Upper lobe of right lung (tissue), 1 donor: ENCODE results near the gene FHOD1. TPM values are rescaled to one million over a fixed set of nuclear protein-coding genes. Genes with fewer than 3 reads are reported as not detected.
A peak's percentile ranks its signal among the peaks of the same experiment; 100 is the strongest.

Experiments
- ATAC-seq: fragments of 200-7000 bp; cut with Tn5 transposase; one replicate; pipeline ENCODE4 v1.9.1; 2020; ENCODE audit warnings: mild to moderate bottlenecking, moderate library complexity
- DNase-seq: peaks from one replicate; pipeline ENCODE4 v3.0.0-alpha.2; 2020
- H3K27ac ChIP-seq: fragments of 200-600 bp; one replicate; pipeline ENCODE4 v1.8.0; 2022
- H3K27me3 ChIP-seq: fragments of 200-600 bp; one replicate; pipeline ENCODE4 v1.8.0; 2022; ENCODE audit warnings: mild to moderate bottlenecking
- H3K36me3 ChIP-seq: fragments of 200-600 bp; one replicate; pipeline ENCODE4 v1.8.0; 2022
- H3K4me1 ChIP-seq: fragments of 200-600 bp; one replicate; pipeline ENCODE4 v1.8.0; 2022
- H3K4me3 ChIP-seq: fragments of 200-600 bp; one replicate; pipeline ENCODE4 v1.8.0; 2022; ENCODE audit warnings: mild to moderate bottlenecking
- H3K9me3 ChIP-seq: fragments of 200-600 bp; one replicate; pipeline ENCODE4 v1.8.0; 2022
- CTCF ChIP-seq: fragments of 200-600 bp; IDR thresholded peaks from one replicate; pipeline ENCODE4 v1.8.0; 2022; ENCODE audit warnings: antibody characterized with exemption
- intact Hi-C: fragments of 100-400 bp; cut with DNase I; formaldehyde crosslinking; loops from one replicate; pipeline ENCODE4 v1.11.0; 2022
- total RNA-seq: library from RNA; stranded (reverse); fragmentation: NEBNext Ultra II Directional; extraction: Animal tissue kit (Norgen Biotek cat#: 25700); gene quantifications from one replicate; pipeline ENCODE4 v1.2.1, GENCODE V29; 2021
- donor health status: DM: no; HTN: yes; CAD: no; lungs with severe emphysema.

The FHOD1 gene
- total RNA-seq, 1 donor from 2014 or later, result 94.9 TPM

- intact Hi-C loops, result no loop called here
- DNase-seq (no peak), ATAC-seq (no peak)
- Histone ChIP-seq H3K36me3 (peaks cover 74% of the 10 kb centered on the region), H3K27me3 (no peaks in the 10 kb centered on the region), H3K4me1 (peaks cover 25% of the 10 kb centered on the region), H3K9me3 (no peaks in the 10 kb centered on the region), H3K4me3 (no peak overlapping the region), H3K27ac (no peak overlapping the region)
- no peak for TF ChIP-seq CTCF
These were observed 49.6 kb downstream of the FHOD1 start for GRCh38 chr16:67197704-67198103.

- Histone ChIP-seq H3K9me3 (no peaks in the 10 kb centered on the region), H3K4me3 (no peak overlapping the region), H3K4me1 (peaks cover 28% of the 10 kb centered on the region), H3K27me3 (no peaks in the 10 kb centered on the region), H3K27ac (no peak overlapping the region), H3K36me3 (peaks cover 66% of the 10 kb centered on the region)
- ATAC-seq, result no peak
- DNase-seq, result no peak
- TF ChIP-seq CTCF, result no peak
- intact Hi-C loops, result no loop called here
These were observed 50.4 kb downstream of the FHOD1 start for GRCh38 chr16:67196881-67197280.

GRCh38 chr16:67195676-67196075, 51.6 kb downstream of the FHOD1 start:
- ATAC-seq (no peak), DNase-seq (no peak)
- no peak for TF ChIP-seq CTCF
- intact Hi-C loops, result no loop called here
- Histone ChIP-seq H3K4me1 (peaks cover 36% of the 10 kb centered on the region), H3K27ac (no peak overlapping the region), H3K36me3 (peaks cover 58% of the 10 kb centered on the region), H3K27me3 (no peaks in the 10 kb centered on the region), H3K9me3 (no peaks in the 10 kb centered on the region), H3K4me3 (no peak overlapping the region)

GRCh38 chr16:67194260-67194659, 53.0 kb downstream of the FHOD1 start:
- peaks cover 36% of the 10 kb centered on the region for H3K4me1 ChIP-seq
- H3K36me3 ChIP-seq, result peaks cover 58% of the 10 kb centered on the region
- H3K27ac ChIP-seq, result no peak overlapping the region
- intact Hi-C loops, result no loop called here
- H3K27me3 ChIP-seq, result no peaks in the 10 kb centered on the region
- H3K9me3 ChIP-seq, result no peaks in the 10 kb centered on the region
- no peak for DNase-seq
- no peak overlapping the region for H3K4me3 ChIP-seq
- TF ChIP-seq CTCF, result no peak
- no peak for ATAC-seq

GRCh38 chr16:67193536-67193935, 53.7 kb downstream of the FHOD1 start:
- Histone ChIP-seq H3K4me1 (peaks cover 35% of the 10 kb centered on the region), H3K36me3 (peaks cover 54% of the 10 kb centered on the region), H3K9me3 (no peaks in the 10 kb centered on the region), H3K27ac (no peak overlapping the region), H3K27me3 (no peaks in the 10 kb centered on the region), H3K4me3 (peak overlapping the region; percentile 99)
- no peak for TF ChIP-seq CTCF
- intact Hi-C loops, result no loop called here
- DNase-seq, result no peak
- no peak for ATAC-seq

- intact Hi-C loops, result no loop called here
- H3K4me1 ChIP-seq, result peaks cover 28% of the 10 kb centered on the region
- peaks cover 48% of the 10 kb centered on the region for H3K36me3 ChIP-seq
- no peak for DNase-seq
- peak overlapping the region; percentile 82 for H3K27ac ChIP-seq
- TF ChIP-seq CTCF, result no peak
- H3K4me3 ChIP-seq, result peak overlapping the region; percentile 99
- no peak for ATAC-seq
- H3K9me3 ChIP-seq, result no peaks in the 10 kb centered on the region
- H3K27me3 ChIP-seq, result no peaks in the 10 kb centered on the region
These were observed 54.4 kb downstream of the FHOD1 start for GRCh38 chr16:67192781-67193361.
